GM12872 (cell line): ENCODE data around the gene WFDC6.

Experiments
- TF ChIP-seq, protein P1 (sequence below): IDR thresholded peaks from 3 replicates; pipeline ENCODE4 v1.5.1; 2011; ENCODE audit warnings: low read depth, mild to moderate bottlenecking, low read length, moderate library complexity; ENCODE audit not compliant: insufficient read depth

The WFDC6 gene

DNA sequence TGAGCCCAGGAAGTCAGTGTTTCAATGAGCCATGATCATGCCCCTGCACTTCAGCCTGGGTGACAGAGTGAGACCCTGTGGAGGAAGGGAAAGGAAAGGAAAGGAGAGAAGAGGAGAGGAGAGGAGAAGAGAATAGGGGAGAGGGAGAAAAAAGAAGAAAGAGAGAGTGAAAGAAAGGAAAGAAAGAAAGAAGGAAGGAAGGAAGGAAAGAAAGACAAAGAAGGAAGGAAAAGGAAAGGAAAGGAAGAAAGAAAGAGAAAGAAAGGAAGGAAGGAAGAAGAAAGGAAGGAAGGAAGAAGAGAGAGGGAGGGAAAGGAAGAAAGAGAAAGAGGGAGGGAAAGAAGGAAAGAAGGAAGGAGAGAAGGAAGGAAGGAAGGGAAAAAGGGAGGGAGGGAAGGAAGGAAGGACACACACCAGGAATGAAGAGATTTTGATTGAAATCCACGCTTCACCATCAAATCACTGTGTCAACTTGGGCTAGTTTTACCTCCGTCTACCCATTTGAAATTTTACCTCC, 25.5 kb upstream of the WFDC6 start:
- TF ChIP-seq, protein P1, sequence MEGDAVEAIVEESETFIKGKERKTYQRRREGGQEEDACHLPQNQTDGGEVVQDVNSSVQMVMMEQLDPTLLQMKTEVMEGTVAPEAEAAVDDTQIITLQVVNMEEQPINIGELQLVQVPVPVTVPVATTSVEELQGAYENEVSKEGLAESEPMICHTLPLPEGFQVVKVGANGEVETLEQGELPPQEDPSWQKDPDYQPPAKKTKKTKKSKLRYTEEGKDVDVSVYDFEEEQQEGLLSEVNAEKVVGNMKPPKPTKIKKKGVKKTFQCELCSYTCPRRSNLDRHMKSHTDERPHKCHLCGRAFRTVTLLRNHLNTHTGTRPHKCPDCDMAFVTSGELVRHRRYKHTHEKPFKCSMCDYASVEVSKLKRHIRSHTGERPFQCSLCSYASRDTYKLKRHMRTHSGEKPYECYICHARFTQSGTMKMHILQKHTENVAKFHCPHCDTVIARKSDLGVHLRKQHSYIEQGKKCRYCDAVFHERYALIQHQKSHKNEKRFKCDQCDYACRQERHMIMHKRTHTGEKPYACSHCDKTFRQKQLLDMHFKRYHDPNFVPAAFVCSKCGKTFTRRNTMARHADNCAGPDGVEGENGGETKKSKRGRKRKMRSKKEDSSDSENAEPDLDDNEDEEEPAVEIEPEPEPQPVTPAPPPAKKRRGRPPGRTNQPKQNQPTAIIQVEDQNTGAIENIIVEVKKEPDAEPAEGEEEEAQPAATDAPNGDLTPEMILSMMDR, result no peak

DNA sequence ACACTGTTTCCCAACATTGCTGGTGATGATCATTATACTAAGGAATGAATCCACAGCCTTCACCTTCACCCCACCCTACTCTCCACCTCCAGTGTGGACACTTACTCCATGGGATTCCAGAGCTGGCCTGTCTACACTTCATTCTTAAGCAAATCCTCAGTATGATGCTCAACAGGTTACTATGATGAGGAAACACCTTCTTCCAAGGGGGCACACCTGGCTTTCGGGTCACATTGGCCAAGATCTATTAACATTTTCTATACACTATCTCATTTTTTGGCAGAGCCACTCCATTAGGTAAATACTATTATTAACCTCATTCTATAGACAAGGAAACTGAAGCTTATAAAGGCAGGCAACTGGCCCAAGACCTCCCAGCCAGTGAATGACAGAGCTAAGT, 15.9 kb upstream of the WFDC6 start:
- TF ChIP-seq, protein P1, result no peak

DNA sequence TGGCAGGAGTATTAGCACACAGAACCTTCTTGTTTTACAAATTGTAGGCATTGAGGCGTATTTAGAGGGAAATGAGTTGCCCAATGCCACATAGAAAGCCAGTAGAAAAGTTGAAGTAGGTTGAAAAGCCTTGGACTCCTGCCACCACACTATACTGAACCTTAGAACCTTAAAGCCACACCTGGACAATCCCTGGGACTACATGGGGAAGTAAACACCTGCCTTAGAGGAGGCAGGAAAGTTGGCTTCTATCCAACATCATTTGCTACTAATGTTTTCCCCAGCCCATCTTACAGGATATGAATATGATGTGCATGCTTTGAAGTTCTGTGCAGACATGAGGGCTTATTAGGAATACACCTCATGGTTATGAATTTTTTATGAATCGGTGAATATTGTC, 13.2 kb upstream of the WFDC6 start:
- TF ChIP-seq, protein P1, result no peak

DNA sequence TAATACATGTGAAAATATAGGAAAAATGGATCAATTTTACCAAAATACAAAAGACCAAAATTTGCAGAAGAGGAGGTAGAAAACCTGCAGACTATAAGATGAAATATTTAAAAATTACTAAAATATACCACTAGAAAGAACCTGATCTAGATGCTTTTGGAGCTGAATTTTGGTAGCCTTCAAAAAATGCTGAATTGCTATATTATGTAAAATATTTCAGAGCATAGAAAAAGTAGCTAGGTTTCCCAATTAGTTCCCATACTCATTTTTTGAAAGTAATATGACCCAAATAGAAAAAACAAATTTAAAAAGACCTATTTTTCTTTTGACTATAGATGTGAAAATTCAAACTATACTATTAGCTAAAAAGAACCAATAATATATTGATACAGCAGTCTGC, 11.5 kb upstream of the WFDC6 start:
- TF ChIP-seq, protein P1, result no peak

DNA sequence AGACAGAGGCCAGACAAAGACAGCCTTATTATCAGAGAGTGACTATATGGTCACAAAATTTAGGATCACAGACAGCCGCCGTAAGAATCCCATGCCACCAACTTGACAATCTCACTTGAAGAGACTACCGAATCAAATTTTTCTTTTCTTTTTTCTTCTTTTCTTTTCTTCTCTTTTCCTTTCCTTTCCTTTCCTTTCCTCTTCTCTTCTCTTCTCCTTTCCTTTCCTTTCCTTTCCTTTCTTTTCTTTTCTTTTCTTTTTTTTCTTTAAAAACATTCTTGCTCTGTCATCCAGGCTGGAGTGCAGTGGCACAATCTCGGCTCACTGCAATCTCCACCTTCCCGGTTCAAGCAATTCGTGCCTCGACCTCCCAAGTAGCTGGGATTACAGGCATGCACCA, 9.1 kb upstream of the WFDC6 start:
- TF ChIP-seq, protein P1, result no peak

DNA sequence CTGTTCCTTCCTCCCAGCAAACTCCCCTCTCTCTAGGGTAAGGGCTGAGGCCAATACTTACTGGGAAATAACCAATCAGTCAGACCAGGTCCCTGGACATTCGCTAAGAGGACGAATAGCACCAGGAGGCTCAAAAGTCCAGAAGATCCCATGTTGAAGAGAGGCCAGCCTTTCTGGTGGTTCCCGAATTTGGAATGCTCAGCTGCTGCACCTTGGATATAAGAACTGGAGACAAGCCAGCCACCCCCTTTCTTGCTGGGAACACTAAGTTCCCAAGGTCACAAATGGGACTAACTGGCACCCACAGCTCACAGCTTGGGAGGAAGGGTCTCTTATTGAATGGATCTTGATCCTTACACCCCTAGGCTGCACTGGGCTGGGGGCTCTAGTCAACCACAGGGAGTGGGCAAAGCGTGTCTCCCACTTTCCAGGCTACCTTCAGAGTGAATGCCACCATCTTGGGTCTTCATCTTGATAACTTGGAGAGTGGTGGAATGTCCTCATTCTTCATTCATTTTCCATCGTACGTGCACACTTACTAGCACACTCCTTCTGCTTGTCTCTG, 8.0 kb upstream of the WFDC6 start, which contains the start of gene EPPIN:
EPPIN (minus strand) TSS at position 196 of the 565 bp plus-strand sequence; CDS start at position 152, 44 bp downstream.
- TF ChIP-seq, protein P1, result no peak

DNA sequence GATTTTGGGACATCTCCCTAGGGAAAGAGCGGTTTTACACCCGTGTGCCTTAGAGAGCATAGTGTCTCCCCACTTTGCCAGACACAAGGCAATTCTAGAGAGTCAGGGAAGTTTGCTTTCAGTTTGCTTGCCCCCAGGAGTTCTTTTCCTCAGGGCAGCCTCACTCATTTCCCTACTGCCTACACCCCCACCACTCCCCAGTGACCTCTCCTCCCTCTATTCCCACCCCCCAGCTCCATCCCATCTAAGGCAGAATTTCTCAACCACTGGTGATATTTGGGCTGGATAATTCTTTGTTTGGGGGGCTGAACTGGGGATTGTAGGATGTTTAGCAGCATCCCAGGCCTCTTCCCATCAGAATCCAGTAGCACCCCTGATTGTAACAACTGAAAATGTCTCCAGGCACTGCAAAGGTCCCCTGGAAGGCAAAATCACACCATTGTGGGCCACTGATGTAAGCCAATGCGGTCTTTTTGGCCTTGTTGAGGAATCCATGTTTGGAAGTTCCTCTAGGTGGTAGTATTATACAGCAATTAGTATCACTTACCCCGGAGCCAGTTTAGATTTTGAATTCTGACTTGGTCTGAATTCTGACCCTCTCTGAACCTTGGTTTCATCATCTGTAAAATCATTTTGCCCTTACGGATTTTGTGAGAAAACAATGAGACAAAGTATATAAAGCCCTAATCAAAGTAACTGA, 6.6 kb upstream of the WFDC6 start:
- TF ChIP-seq, protein P1, result 0 out of 3 replicates have a peak, but pooled peaks have one; percentile 11
